GM12874 (cell line): Measurements from ENCODE around the gene ADAMTSL2.

Experiments used
- CTCF ChIP-seq: IDR thresholded peaks from 2 replicates; pipeline ENCODE4 v1.5.1; 2011; ENCODE audit warnings: low read depth, mild to moderate bottlenecking, control low read depth, low read length, moderate library complexity; ENCODE audit not compliant: insufficient read depth

Gene ADAMTSL2

DNA sequence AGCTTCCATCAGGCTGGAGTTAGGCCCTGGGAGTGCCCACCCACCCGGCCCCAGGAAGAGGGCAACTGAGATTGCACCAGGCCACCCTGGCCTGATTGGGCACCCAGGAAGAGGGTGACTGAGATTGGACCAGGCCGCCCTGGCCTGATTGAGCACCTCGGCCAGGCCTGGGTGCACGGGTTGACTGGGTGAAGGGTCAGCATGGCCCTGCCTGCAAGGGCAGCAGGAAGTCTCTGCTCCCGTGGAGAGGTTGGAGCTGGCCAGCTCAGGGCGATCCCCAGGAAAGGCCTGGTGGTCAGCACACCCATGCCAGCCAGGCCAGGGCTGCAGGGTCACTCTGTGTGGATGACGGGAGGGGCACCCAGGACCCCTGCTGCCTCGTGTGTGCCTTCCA lies 11.8 kb downstream of the ADAMTSL2 start:
- no peak for TF ChIP-seq CTCF

DNA sequence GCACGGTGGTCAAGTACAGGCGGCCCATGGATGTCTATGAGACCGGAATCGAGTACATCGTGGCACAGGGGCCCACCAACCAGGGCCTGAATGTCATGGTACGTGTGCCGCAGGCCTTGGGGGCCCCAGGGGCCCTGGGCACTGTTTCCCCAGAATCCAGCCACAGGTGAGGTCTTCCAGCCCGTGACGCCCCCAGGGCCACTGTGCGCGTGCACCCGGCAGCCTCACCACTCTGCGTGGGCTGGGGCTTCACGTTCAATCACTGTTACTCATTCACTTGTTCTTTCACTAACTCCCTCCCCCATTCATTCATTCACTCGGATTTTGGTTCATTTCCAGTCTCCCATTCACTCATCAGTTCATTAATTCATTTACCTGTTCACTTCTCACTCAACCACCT lies 12.6 kb downstream of the ADAMTSL2 start:
- no peak for TF ChIP-seq CTCF

DNA sequence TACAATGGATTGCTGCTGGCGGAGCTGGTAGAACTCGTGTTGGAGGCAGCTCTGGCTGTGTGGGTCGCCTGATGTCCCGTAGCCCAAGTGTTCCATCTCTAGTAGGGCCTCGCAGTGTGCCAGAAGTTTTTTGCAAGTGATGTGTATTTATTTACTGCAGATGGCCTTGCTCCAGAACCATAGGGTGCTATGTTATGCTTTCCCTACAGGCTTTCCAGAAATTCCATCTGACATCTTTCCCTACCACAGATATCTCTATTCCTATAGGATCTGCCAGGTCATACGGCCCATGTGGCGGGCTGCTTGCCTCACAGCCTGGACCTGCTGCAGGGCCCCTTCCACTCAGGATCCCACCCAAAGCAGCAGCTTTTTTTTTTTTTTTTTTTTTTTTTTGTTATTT lies 16.9 kb downstream of the ADAMTSL2 start:
- no peak for TF ChIP-seq CTCF

DNA sequence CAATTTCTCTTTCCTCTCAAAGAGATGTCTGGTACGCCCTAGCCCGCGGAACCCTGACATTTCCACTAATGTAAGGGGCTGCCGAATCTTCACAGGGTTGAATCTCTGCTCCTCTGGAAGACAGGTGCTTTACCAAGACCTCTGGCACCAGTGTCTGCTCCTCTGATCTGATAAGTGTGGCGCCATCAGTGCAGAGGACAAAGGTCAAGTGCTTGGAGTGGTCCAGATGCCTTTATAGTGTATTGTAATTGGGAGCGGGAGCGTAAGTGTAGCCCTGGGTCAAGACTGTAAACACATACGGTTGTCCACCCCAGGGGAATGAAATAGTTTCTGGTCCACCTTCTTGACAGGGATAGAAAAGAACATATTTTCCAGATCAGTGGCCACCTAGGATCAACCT lies 17.7 kb downstream of the ADAMTSL2 start:
- TF ChIP-seq CTCF, result no peak

GRCh38 chr9:133553123-133553522 lies 18.6 kb downstream of the ADAMTSL2 start:
- no peak for TF ChIP-seq CTCF

DNA sequence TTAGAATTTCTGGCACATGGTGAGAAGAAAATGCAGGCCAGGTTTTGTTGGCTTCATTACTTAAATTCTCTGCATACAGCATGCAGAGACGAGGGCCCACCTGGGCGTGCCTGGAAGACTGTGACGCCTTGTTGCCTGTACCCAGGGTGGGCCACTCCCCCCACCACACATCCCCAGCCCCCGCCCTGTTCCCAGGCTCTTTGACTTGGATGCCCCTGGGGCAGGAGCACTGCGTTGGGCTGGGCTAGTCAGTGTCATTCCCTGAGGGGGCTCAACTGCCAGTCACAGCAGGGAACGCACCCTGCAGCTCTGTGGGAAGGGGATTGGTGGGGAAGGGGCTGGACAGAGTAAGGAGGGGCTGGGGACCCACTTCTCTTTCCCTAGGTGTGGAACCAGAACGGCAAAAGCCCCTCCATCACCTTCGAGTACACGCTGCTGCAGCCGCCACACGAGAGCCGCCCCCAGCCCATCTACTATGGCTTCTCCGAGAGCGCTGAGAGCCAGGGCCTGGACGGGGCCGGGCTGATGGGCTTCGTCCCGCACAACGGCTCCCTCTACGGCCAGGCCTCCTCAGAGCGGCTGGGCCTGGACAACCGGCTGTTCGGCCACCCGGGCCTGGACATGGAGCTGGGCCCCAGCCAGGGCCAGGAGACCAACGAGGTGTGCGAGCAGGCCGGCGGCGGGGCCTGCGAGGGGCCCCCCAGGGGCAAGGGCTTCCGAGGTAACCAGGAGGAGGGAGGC lies 19.6 kb downstream of the ADAMTSL2 start:
- no peak for TF ChIP-seq CTCF

DNA sequence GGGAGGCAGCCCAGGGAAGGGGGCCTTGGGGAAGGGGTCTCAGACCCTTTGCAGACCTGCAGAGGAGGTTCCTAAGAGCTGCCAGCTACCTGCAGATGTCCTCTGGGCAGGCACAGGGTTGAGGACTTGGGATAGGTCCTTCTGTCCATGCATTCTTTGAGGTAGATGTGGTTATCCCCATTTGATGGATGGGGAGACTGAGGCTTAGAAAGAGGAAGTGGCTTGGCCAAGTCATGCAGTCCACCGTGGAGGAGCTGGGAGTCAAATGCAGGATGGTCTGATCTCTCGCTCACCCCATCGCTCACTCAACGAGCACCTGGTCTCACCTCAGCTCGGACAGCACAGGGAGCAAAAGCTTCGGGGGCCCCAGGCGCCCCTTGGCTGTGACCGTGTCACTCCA lies 20.2 kb downstream of the ADAMTSL2 start:
- no peak for TF ChIP-seq CTCF
